PFSK-1 (cell line): ENCODE data around the gene DTD1.

ENCODE experiments used
- POLR2AphosphoS5 ChIP-seq: IDR thresholded peaks from 2 replicates; pipeline ENCODE4 v1.6.1; 2012; ENCODE audit warnings: low read depth, mild to moderate bottlenecking, control low read depth, low read length, moderate library complexity
- TF ChIP-seq, protein P1 (sequence below), 2 experiments: IDR thresholded peaks; 2 replicates each; pipeline versions ENCODE4 v1.6.1 to v1.8.0; 2011 to 2012; ENCODE audit warnings: low read depth in 2 of 2, low read length in 2 of 2, control low read depth in 1 of 2, inconsistent platforms in 1 of 2, mild to moderate bottlenecking in 1 of 2, moderate library complexity in 1 of 2; ENCODE audit not compliant: insufficient read depth in 1 of 2

DNA sequence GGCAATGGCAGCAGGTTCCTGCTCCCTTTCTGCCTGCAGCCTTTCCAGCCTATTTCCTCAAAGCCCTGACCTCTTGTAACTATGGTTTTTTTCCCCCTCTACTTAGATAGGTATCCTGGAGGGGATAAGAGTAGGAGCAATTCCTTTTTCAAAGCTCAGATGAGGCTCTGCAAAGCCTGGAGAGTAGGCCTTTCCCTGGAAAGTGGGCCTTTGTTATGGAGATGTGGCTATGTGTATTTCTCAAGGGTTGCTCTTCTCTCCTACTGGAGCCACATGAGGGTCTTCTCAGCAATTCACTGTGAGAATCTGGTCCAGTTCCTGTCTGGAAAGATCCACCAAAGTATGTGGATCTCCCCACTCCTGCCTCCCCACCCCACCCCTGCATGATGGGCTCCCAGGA, 96.0 kb downstream of the DTD1 start:
- TF ChIP-seq POLR2AphosphoS5 = no peak
- TF ChIP-seq, protein P1, sequence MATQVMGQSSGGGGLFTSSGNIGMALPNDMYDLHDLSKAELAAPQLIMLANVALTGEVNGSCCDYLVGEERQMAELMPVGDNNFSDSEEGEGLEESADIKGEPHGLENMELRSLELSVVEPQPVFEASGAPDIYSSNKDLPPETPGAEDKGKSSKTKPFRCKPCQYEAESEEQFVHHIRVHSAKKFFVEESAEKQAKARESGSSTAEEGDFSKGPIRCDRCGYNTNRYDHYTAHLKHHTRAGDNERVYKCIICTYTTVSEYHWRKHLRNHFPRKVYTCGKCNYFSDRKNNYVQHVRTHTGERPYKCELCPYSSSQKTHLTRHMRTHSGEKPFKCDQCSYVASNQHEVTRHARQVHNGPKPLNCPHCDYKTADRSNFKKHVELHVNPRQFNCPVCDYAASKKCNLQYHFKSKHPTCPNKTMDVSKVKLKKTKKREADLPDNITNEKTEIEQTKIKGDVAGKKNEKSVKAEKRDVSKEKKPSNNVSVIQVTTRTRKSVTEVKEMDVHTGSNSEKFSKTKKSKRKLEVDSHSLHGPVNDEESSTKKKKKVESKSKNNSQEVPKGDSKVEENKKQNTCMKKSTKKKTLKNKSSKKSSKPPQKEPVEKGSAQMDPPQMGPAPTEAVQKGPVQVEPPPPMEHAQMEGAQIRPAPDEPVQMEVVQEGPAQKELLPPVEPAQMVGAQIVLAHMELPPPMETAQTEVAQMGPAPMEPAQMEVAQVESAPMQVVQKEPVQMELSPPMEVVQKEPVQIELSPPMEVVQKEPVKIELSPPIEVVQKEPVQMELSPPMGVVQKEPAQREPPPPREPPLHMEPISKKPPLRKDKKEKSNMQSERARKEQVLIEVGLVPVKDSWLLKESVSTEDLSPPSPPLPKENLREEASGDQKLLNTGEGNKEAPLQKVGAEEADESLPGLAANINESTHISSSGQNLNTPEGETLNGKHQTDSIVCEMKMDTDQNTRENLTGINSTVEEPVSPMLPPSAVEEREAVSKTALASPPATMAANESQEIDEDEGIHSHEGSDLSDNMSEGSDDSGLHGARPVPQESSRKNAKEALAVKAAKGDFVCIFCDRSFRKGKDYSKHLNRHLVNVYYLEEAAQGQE (IDR thresholded peaks at IDR 0.05; ENCODE audit: insufficient read depth in 1 of 2, low read depth in 2 of 2, low read length in 2 of 2) = no peak
